Dermis microvascular lymphatic vessel endothelial cell (primary cell): ENCODE results near the gene RRAD. TPM values are rescaled to one million over a fixed set of nuclear protein-coding genes. Genes with fewer than 3 reads are reported as not detected.
"Not testable (repeated sequence)": the region's sequence is repeated elsewhere in the genome, so short reads cannot be mapped to it uniquely, and the experiment has no call there.

Experiments
- DNase-seq, 2 donors: peaks; one replicate each; pipeline versions ENCODE4 v3.0.0 to v3.0.0-alpha.2; 2010; ENCODE audit warnings: low read depth in 2 of 2
- total RNA-seq: library from RNA; depleted of rRNA; stranded (reverse); fragments of >200 nt; gene quantifications from 2 replicates; pipeline ENCODE4 v1.2.1, GENCODE V29; 2014

The RRAD gene
- total RNA-seq, 1 donor from 2014 or later, result 1.0 TPM

GRCh38 chr16:66900721-66901441 lies 24.5 kb downstream of the RRAD start:
- DNase-seq, result no peak

- peak in 1 of 2 donors; percentile 61 for DNase-seq
Observed at GRCh38 chr16:66899945-66900710, 25.2 kb downstream of the RRAD start.

GRCh38 chr16:66899310-66899944 lies 25.9 kb downstream of the RRAD start:
- DNase-seq, result no peak

DNA sequence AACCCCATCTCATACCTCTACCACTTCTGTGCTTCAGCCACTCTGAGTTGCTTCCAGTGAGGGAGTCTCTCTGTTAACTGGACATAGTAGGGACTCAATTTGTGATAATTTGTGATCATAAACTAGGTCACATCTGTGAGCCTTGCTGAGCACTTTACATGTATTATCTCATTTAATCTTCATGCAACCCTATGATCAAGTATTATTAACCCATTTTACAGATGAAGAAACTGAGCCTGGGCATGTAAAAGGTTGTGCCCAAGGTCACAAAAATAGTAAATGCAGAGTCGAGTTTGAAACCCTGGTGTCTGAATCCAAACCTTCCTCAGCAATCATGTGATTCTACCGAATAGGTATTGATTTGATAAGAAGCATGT lies 26.4 kb downstream of the RRAD start:
- DNase-seq, result no peak

GRCh38 chr16:66898207-66898606 lies 27.1 kb downstream of the RRAD start:
- DNase-seq, result no peak

DNA sequence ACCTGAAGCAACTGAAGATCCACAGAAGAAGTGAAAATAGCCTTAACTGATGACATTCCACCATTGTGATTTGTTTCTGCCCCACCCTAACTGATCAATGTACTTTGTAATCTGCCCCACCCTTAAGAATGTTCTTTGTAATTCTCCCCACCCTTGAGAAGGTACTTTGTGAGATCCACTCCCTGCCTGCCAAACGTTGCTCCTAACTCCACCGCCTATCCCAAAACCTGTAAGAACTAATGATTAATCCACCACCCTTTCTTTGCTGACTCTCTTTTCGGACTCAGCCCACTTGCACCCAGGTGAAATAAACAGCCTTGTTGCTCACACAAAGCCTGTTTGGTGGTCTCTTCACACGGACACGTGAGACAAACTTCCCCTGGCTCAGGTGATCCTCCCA lies 28.7 kb downstream of the RRAD start:
- DNase-seq, result not testable (repeated sequence)

DNA sequence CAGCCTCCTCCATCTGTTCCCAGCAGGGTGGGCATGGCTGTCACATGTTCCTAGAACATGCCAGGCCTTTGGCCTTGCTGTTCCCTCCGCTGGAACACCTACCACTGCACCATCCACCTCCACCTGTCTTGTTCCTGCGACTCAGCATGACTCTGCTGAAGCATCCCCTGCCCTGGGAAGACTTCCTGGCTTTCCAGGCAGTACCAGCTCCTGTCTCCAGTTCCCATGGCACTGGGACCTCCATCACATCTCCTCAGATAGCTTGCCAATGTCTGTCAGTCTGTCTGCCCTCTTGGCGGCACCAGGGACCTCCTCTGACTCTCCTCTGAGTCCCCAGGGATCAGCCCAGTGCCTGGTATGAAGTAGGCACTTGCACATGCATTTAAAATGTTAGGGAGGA lies 29.3 kb downstream of the RRAD start:
- DNase-seq, result no peak

- DNase-seq, result no peak
Observed at GRCh38 chr16:66895689-66895979, 29.7 kb downstream of the RRAD start.

DNA sequence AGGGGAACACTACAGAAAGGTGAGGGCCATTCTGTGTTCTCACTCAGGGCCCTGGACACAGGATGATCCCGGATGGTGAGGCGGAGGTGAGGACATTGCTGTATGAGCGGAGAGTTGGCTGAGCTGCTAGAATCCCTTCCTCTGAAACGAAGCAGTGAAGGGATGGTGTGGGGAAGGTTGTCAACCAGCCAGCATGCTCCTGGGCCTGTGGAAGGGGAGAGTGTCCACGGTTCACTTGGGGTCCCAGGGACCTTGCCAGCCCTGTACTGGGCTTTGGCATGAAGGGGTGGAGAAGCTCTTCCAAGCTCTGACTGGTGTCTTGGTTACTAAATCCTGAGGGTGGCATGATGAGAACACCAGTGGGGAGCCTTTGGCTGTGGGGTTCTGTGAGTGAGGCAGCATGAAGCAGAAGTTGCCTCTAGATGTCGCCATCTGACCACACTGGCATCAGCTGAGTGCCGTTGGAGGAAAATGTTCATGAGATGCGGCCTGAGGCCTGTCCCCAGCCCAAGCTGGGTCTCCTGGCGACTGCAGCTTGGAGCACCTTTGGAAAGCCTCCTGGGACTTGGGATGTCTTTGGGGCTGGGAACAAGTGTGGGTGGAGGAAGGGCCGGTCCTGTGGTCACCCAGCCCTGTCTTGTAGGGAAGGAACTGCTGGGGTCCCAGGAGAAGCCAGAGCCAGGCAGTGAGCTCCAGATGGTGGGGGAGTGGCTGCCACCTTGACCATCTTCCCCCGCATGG lies 30.2 kb downstream of the RRAD start:
- DNase-seq, result peak; percentile 56 to 74

GRCh38 chr16:66894055-66894454 lies 31.3 kb downstream of the RRAD start:
- DNase-seq, result no peak

GRCh38 chr16:66891797-66892196 lies 33.5 kb downstream of the RRAD start:
- DNase-seq, result no peak

DNA sequence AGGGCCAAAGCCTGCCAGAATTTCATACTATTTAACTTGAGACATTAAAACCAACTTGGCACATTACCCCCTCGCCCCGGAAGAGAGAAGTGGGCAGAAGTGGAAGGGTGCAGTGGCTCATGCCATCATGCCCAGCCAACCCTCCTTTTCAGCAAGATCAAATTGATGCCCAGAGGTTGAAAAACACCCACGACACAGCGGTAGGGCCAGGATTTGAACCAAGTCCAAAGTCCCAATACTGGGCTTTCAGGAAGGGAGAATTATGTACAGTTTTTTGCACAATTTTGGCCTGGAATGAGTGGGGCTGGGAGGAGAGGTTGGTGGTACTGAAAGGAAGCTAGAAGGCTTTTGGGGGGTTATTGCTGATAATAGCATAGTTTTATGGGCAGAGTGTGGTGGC lies 34.0 kb downstream of the RRAD start:
- no peak for DNase-seq

- DNase-seq, result no peak
Observed at GRCh38 chr16:66890799-66891198, 34.5 kb downstream of the RRAD start.

- DNase-seq, result no peak
Observed at GRCh38 chr16:66889622-66890021, 35.7 kb downstream of the RRAD start.

GRCh38 chr16:66888647-66889615 lies 36.4 kb downstream of the RRAD start:
- no peak for DNase-seq

DNA sequence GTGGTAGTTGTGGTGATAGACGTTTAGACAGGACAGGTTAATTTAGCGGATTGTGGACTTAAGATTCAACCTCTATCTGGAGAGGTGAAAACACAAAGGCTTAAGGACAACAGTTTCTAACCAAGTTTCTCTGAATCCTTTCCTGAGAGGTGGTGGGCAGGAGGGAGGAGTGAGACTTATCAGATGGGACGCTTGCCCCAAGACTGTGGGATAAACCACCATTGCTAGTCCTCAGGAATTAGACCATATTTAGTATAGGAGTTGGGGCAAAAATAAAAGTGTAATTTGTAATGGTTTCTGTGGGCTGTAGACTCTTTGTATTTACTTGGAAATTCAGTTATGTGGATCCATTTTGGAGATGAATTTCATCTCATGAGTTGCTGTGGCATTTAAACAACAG lies 38.4 kb downstream of the RRAD start:
- no peak for DNase-seq

GRCh38 chr16:66886321-66886720 lies 39.0 kb downstream of the RRAD start:
- no peak for DNase-seq

DNA sequence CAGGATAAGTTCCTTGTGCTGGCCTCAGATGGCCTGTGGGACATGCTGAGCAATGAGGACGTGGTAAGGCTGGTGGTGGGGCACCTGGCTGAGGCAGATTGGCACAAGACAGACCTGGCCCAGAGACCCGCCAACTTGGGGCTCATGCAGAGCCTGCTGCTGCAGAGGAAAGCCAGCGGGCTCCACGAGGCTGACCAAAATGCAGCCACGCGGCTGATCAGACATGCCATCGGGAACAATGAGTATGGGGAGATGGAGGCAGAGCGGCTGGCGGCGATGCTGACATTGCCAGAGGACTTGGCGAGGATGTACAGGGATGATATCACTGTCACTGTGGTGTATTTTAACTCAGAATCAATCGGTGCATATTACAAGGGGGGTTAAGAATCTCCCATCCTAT lies 39.8 kb downstream of the RRAD start:
- DNase-seq, result no peak

DNA sequence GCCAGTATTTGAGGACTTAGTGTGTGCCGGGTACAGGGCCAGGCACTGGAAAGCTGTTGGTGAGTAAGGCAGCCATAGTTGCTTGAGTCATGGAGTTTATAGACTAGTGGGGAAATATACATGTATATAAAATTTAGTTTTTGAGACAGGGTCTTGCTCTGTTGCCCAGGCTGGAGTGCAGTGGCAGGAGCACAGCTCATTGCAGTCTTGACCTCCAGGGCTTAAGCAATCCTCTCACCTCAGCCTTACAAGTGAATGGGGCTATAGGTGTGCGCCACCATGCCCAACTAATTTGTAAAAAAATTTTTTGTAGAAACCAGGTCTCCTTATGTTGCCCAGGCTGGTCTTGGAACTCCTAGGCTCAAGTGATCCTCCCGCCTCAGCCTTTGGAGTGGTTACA lies 42.6 kb downstream of the RRAD start:
- DNase-seq, result no peak

DNA sequence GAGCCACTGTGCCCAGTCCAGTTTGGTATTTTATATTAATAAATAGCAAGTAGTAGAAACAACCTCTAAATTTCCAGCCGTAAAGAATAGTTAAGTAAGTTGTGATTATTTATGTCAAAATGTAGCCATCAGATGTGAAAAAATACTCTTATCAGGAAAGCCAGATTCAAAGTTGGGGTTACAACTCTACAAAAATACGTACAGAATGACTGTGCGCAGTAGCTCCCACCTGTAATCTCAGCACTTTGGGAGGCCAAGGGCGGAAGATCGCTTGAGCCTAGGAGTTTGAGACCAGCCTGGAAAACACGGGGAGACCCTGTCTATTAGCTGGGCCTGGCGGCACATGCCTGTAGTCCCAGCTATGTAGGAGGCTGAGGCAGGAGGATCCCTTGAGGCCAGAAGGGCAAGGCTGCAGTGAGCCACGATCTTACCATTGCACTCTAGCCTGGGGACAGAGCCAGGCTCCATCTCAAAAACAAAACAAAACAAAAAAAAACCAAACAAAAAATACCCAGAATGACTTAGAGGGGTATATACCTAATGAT lies 43.3 kb downstream of the RRAD start:
- DNase-seq, result no peak

DNA sequence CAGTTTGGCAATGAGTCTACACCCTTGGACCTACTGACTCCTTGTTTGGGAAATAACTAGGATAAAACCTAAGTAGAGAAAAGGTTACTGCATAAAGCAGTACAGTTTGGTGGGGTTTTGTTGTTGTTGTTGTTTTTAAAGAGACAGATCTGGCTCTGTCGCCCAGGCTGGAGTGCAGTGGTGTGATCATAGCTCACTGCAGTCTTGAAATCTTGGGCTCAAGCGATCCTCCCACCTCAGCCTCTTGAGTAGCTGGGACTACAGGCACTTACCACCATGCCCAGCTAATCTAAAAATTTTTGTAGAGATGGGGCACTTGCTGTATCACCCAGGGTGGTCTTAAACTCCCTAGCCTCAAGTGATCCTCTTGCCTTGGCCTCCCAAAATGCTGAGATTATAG lies 43.8 kb downstream of the RRAD start:
- no peak for DNase-seq
